HFFc6 (cell line): ENCODE results near the gene TTLL6. TPM values are rescaled to one million over a fixed set of nuclear protein-coding genes. Genes with fewer than 3 reads are reported as not detected.

Experiments
- DNase-seq: peaks from one replicate; pipeline ENCODE4 v3.0.0-alpha.2; 2018
- H3K27ac Mint-ChIP-seq: 2 replicates; pipeline ENCODE4 v1.8.0; 2020; ENCODE audit warnings: mild to moderate bottlenecking, mixed read lengths
- H3K27me3 Mint-ChIP-seq: 2 replicates; pipeline ENCODE4 v1.8.0; 2021; ENCODE audit warnings: mild to moderate bottlenecking, moderate library complexity, mixed read lengths; ENCODE audit not compliant: insufficient read depth
- H3K36me3 Mint-ChIP-seq: 2 replicates; pipeline ENCODE4 v1.8.0; 2021; ENCODE audit warnings: low read depth, mixed read lengths
- H3K4me1 Mint-ChIP-seq: 2 replicates; pipeline ENCODE4 v1.8.0; 2020; ENCODE audit warnings: low read depth, mixed read lengths
- H3K4me3 Mint-ChIP-seq: 2 replicates; pipeline ENCODE4 v1.8.0; 2020; ENCODE audit warnings: mild to moderate bottlenecking, moderate library complexity, mixed read lengths
- H3K9me3 Mint-ChIP-seq: 2 replicates; pipeline ENCODE4 v1.8.0; 2020; ENCODE audit warnings: mild to moderate bottlenecking, mixed read lengths
- CTCF ChIP-seq: fragments of 200-600 bp; sonication (generic); IDR thresholded peaks from 2 replicates; pipeline ENCODE4 v1.5.0; 2021; ENCODE audit warnings: antibody characterized with exemption, mild to moderate bottlenecking
- total RNA-seq, 6 experiments: library from RNA; stranded (reverse); fragmentation: NEBNext Ultra II Directional; extraction: Animal tissue kit (Norgen Biotek cat#: 25700); gene quantifications; 2 replicates in 1 of 6; 3 replicates in 5 of 6; pipeline ENCODE4 v1.2.3, GENCODE V29; 2021

TTLL6 gene
- total RNA-seq, 6 experiments from 2014 or later = not detected

GRCh38 chr17:48737330-48738043 is 79.5 kb downstream of the TTLL6 start:
- Mint-ChIP-seq H3K4me1 (no peaks in the 10 kb centered on the region), H3K4me3 (no peak overlapping the region), H3K36me3 (no peaks in the 10 kb centered on the region), H3K27me3 (peaks cover 91% of the 10 kb centered on the region), H3K9me3 (no peaks in the 10 kb centered on the region), H3K27ac (no peak overlapping the region; the same call in 1 of the 2 replicates)
- TF ChIP-seq CTCF = no peak
- no peak for DNase-seq

- no peaks in the 10 kb centered on the region for H3K36me3 Mint-ChIP-seq
- no peaks in the 10 kb centered on the region for H3K4me1 Mint-ChIP-seq
- no peak overlapping the region for H3K4me3 Mint-ChIP-seq
- no peaks in the 10 kb centered on the region for H3K9me3 Mint-ChIP-seq
- no peak for DNase-seq
- TF ChIP-seq CTCF = no peak
- H3K27ac Mint-ChIP-seq = no peak overlapping the region
- H3K27me3 Mint-ChIP-seq = peaks cover 85% of the 10 kb centered on the region
Observed at GRCh38 chr17:48735062-48735351, 82.0 kb downstream of the TTLL6 start.

GRCh38 chr17:48734333-48735061 is 82.5 kb downstream of the TTLL6 start:
- Mint-ChIP-seq H3K4me1 (no peaks in the 10 kb centered on the region), H3K27ac (no peak overlapping the region), H3K4me3 (no peak overlapping the region), H3K9me3 (no peaks in the 10 kb centered on the region), H3K27me3 (peaks cover 86% of the 10 kb centered on the region), H3K36me3 (no peaks in the 10 kb centered on the region)
- no peak for DNase-seq
- TF ChIP-seq CTCF = no peak

- Mint-ChIP-seq H3K9me3 (no peaks in the 10 kb centered on the region), H3K36me3 (no peaks in the 10 kb centered on the region), H3K4me3 (no peak overlapping the region), H3K27ac (no peak overlapping the region), H3K27me3 (peaks cover 87% of the 10 kb centered on the region), H3K4me1 (peaks cover 3% of the 10 kb centered on the region; the same call in 1 of the 2 replicates)
- TF ChIP-seq CTCF = no peak
- DNase-seq = no peak
Observed at GRCh38 chr17:48733632-48734328, 83.2 kb downstream of the TTLL6 start.

- Mint-ChIP-seq H3K27ac (no peak overlapping the region), H3K36me3 (no peaks in the 10 kb centered on the region), H3K27me3 (peaks cover 86% of the 10 kb centered on the region), H3K4me3 (no peak overlapping the region), H3K9me3 (no peaks in the 10 kb centered on the region), H3K4me1 (peaks cover 6% of the 10 kb centered on the region; the same call in 1 of the 2 replicates)
- DNase-seq = no peak
- no peak for TF ChIP-seq CTCF
Observed at GRCh38 chr17:48732688-48733629, 84.1 kb downstream of the TTLL6 start.
